Endothelial cell of umbilical vein (primary cell): ENCODE data around the gene CLNK. TPM values are rescaled to one million over a fixed set of nuclear protein-coding genes. Genes with fewer than 3 reads are reported as not detected.
A peak's percentile ranks its signal among the peaks of the same experiment; 100 is the strongest.

ENCODE experiments used
- BruUV-seq: library from RNA; stranded (reverse); fragments of 400-500 nt; replicated peaks from 2 replicates; lab custom pipeline; 2021; lab: Mats Ljungman, UMichigan
- CTCF ChIA-PET: fragments of 300-600, 350-600 bp; sonication (Branson Sonifier 250); formaldehyde crosslinking; loops from one replicate; lab custom pipeline; 2021; ENCODE audit warnings: antibody characterized with exemption, inconsistent platforms; lab: Charles Lee
- POLR2A ChIA-PET: fragments of 300-600, 350-600 bp; sonication (Branson Sonifier 250); formaldehyde crosslinking; loops from one replicate; lab custom pipeline; 2021; ENCODE audit warnings: antibody characterized with exemption, inconsistent platforms; lab: Charles Lee
- DNase-seq: peaks from one replicate; pipeline ENCODE4 v3.0.0-alpha.2; 2011; ENCODE audit warnings: low read depth, low spot score
- FAIRE-seq: peaks from 2 replicates; lab custom pipeline; 2011; peaks lifted over from hg19 to GRCh38; lab: Jason Lieb, UNC
- H2AFZ ChIP-seq: 2 replicates; pipeline ENCODE4 v1.6.0; 2012; ENCODE audit warnings: low read depth, low read length, control low read depth, inconsistent platforms
- H3K27ac ChIP-seq: 2 replicates; pipeline ENCODE4 v1.5.1; 2011; ENCODE audit warnings: low read depth, mild to moderate bottlenecking, control low read depth, low read length, moderate library complexity; ENCODE audit not compliant: insufficient read depth
- H3K27me3 ChIP-seq, 2 experiments: 2 replicates each; pipeline versions ENCODE4 v1.6.0 to v1.6.1; 2011; ENCODE audit warnings: low read length in 2 of 2, mixed read lengths in 1 of 2; ENCODE audit not compliant: control insufficient read depth in 2 of 2, insufficient read depth in 2 of 2
- H3K36me3 ChIP-seq, 2 experiments: 2 replicates in 1 of 2; 3 replicates in 1 of 2; pipeline ENCODE4 v1.5.1; 2011; ENCODE audit warnings: low read length in 2 of 2, mild to moderate bottlenecking in 1 of 2, moderate library complexity in 1 of 2; ENCODE audit not compliant: control insufficient read depth in 2 of 2, insufficient read depth in 2 of 2; ENCODE audit errors: extremely low read depth in 1 of 2
- H3K4me1 ChIP-seq: 3 replicates; pipeline ENCODE4 v1.5.1; 2011; ENCODE audit warnings: mild to moderate bottlenecking, low read length; ENCODE audit not compliant: control insufficient read depth, insufficient read depth; ENCODE audit errors: extremely low read depth
- H3K4me2 ChIP-seq: 2 replicates; pipeline ENCODE4 v1.6.1; 2011; ENCODE audit warnings: low read length, control low read depth, mixed read lengths; ENCODE audit not compliant: insufficient read depth
- H3K4me3 ChIP-seq, 3 experiments: fragments of 200-600 bp in 1 of 3; sonication (generic), shearing (Covaris generic) in 1 of 3; replicated peaks in 1 of 3; 2 replicates each; pipeline ENCODE4 v1.5.1; 2011 to 2016; ENCODE audit warnings: control low read depth in 3 of 3, low read length in 3 of 3, mild to moderate bottlenecking in 2 of 3, inconsistent platforms in 1 of 3, low read depth in 1 of 3, moderate library complexity in 1 of 3; ENCODE audit not compliant: insufficient read depth in 1 of 3
- H3K79me2 ChIP-seq: 2 replicates; pipeline ENCODE4 v1.6.0; 2012; ENCODE audit warnings: low read length, inconsistent platforms; ENCODE audit not compliant: control insufficient read depth, insufficient read depth
- H3K9ac ChIP-seq: replicated peaks from 2 replicates; pipeline ENCODE3; 2011; ENCODE audit warnings: low read length, control low read depth; ENCODE audit not compliant: insufficient read depth; ENCODE audit errors: extremely low read depth
- H3K9me1 ChIP-seq: replicated peaks from 3 replicates; pipeline ENCODE4 v1.6.0; 2011; ENCODE audit warnings: mild to moderate bottlenecking, low read length; ENCODE audit not compliant: control insufficient read depth, insufficient read depth; ENCODE audit errors: extremely low read depth
- H3K9me3 ChIP-seq: replicated peaks from 2 replicates; pipeline ENCODE4 v1.5.1; 2012; ENCODE audit warnings: low read length, inconsistent platforms; ENCODE audit not compliant: control insufficient read depth, insufficient read depth
- H4K20me1 ChIP-seq: replicated peaks from 2 replicates; pipeline ENCODE3; 2011; ENCODE audit warnings: mild to moderate bottlenecking, low read length; ENCODE audit not compliant: control insufficient read depth, insufficient read depth; ENCODE audit errors: extremely low read depth
- EZH2 ChIP-seq: IDR thresholded peaks from 2 replicates; pipeline ENCODE4 v1.6.1; 2012; ENCODE audit warnings: borderline replicate concordance, low read depth, mild to moderate bottlenecking, moderate library complexity, low read length, inconsistent platforms; ENCODE audit not compliant: severe bottlenecking
- FOS ChIP-seq: IDR thresholded peaks from 2 replicates; pipeline ENCODE4 v1.6.1; 2011; ENCODE audit warnings: mild to moderate bottlenecking, low read length, moderate library complexity, borderline replicate concordance; ENCODE audit not compliant: insufficient read depth
- GATA2 ChIP-seq: IDR thresholded peaks from 2 replicates; pipeline ENCODE4 v1.7.0; 2011; ENCODE audit warnings: low read depth, mild to moderate bottlenecking, moderate library complexity, mixed read lengths, low read length; ENCODE audit not compliant: insufficient read length, insufficient read depth
- JUN ChIP-seq: IDR thresholded peaks from 2 replicates; pipeline ENCODE4 v1.6.1; 2011; ENCODE audit warnings: borderline replicate concordance, low read depth; ENCODE audit not compliant: insufficient read length, insufficient read depth
- MYC ChIP-seq: IDR thresholded peaks from one replicate; pipeline ENCODE4 v1.6.1; 2011; ENCODE audit warnings: mild to moderate bottlenecking, low read depth, low read length
- POLR2A ChIP-seq: IDR thresholded peaks from 2 replicates; pipeline ENCODE4 v1.6.1; 2012; ENCODE audit warnings: low read depth, mild to moderate bottlenecking, control low read depth, low read length
- POLR2AphosphoS5 ChIP-seq: IDR thresholded peaks from 2 replicates; pipeline ENCODE4 v1.6.1; 2012; ENCODE audit warnings: low read depth, mild to moderate bottlenecking, control low read depth, low read length, moderate library complexity; ENCODE audit not compliant: insufficient read depth
- dilution Hi-C: fragments of 300-500 bp; cut with MboI; formaldehyde crosslinking; loops from one replicate; pipeline ENCODE4 v1.15.0; 2019; ENCODE audit warnings: low sequenced_read_pairs; ENCODE audit not compliant: extremely low pct_ligation_motif_present
- intact Hi-C: fragments of 100-400 bp; cut with micrococcal nuclease; formaldehyde crosslinking; loops from one replicate; pipeline ENCODE4 v1.10.0; 2022
- polyA plus RNA-seq, 4 experiments: library from polyadenylated mRNA; depleted of rRNA in 3 of 4; stranded (reverse) in 3 of 4; unstranded in 1 of 4; fragments of >200 nt; gene quantifications; 2 replicates each; pipeline versions ENCODE4 v1.2.1 to v1.2.3, GENCODE V29; 2011 to 2012; ENCODE audit warnings: missing spikeins in 1 of 4
- total RNA-seq: library from RNA; stranded (reverse); gene quantifications from 2 replicates; pipeline ENCODE4 v1.2.3, GENCODE V29; 2021
- TF ChIP-seq, protein P1 (sequence below), 2 donors: IDR thresholded peaks; 1 replicate in 1 of 2; 2 replicates in 1 of 2; pipeline ENCODE4 v1.5.1; 2011; ENCODE audit warnings: low read length in 2 of 2, mild to moderate bottlenecking in 2 of 2, moderate library complexity in 2 of 2, control low read depth in 1 of 2, inconsistent platforms in 1 of 2, low read depth in 1 of 2; ENCODE audit not compliant: insufficient read depth in 1 of 2; ENCODE audit errors: extremely low read depth in 1 of 2
- TF ChIP-seq, protein P2 (sequence below): IDR thresholded peaks from 2 replicates; pipeline ENCODE4 v1.6.1; 2011; ENCODE audit not compliant: insufficient read depth, insufficient read length

Gene CLNK
- total and polyA plus RNA-seq, 2 donors (not counting 3 experiments of a cell fraction or from before 2014, with no cell fraction given): not detected

DNA sequence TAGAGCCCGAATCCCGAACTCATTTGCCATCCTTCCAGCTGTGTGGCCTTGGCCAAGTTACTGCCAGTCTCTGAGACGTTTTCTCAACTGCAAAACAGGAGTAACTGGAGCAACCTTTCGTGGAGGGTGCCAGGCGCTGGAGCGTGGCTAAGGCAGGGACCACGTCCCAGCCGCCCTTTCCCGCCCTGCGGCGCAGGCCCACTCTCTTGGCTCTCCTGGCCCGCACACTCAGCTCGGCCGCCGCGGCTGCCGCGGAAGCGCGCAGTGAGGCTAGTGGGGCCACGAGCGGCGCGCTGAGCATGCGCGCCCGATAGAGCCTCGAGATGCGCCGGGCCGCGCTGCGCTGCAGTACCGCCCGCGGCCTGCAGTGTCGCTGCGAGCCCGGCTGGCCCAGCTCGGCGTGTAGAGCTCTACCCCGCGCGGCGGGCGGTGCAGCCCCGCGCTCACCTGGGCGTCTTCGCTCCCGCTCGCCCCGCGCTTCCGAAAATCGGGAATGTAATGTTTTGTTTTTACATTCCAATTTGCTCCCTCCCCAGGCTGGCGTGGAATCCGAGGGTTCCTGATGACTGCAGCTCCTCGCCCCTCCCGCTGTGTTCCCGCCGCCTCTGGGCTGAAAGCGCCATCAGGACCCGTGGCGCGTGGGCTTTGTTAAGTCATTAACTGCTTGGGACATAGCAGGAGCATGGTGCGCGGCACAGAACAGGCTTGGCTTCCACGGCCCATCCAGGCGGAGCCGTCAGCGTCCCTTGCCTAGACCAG, 223.3 kb downstream of the CLNK start:
- peak overlapping the region in 2 of 3 experiments; percentile 21 to 27 for H3K4me3 ChIP-seq
- peak overlapping the region; percentile 34 for H3K4me2 ChIP-seq
- H2AFZ ChIP-seq: peak overlapping the region; percentile 66
- H3K27me3 ChIP-seq: peaks cover 13 to 20% of the 10 kb centered on the region in 2 experiments
- FAIRE-seq (peak; percentile 77), DNase-seq (peak; percentile 67)
- ChIA-PET POLR2A (interaction anchor here (0.5 kb wide), 1 partner anchor 20 kb away, joined by 4 read pairs; no protein-coding TSS in a partner anchor), CTCF (interaction anchor here (0.7 to 4.2 kb wide), 46 partner anchors 9 to 1043 kb away, joined by 3 to 69 read pairs (median 4); no protein-coding TSS in a partner anchor)
- no peaks in the 10 kb centered on the region for H3K9me3 ChIP-seq
- dilution Hi-C loops: no loop called here
- intact Hi-C loops: loop anchor here (1.0 to 10.0 kb wide), 4 partner anchors 69 to 194 kb away; no protein-coding TSS in a partner anchor
- TF ChIP-seq POLR2AphosphoS5 (peak; percentile 49), EZH2 (peak; percentile 80), GATA2 (no peak), JUN (no peak), FOS (no peak), MYC (no peak), POLR2A (no peak)
- TF ChIP-seq, protein P1, sequence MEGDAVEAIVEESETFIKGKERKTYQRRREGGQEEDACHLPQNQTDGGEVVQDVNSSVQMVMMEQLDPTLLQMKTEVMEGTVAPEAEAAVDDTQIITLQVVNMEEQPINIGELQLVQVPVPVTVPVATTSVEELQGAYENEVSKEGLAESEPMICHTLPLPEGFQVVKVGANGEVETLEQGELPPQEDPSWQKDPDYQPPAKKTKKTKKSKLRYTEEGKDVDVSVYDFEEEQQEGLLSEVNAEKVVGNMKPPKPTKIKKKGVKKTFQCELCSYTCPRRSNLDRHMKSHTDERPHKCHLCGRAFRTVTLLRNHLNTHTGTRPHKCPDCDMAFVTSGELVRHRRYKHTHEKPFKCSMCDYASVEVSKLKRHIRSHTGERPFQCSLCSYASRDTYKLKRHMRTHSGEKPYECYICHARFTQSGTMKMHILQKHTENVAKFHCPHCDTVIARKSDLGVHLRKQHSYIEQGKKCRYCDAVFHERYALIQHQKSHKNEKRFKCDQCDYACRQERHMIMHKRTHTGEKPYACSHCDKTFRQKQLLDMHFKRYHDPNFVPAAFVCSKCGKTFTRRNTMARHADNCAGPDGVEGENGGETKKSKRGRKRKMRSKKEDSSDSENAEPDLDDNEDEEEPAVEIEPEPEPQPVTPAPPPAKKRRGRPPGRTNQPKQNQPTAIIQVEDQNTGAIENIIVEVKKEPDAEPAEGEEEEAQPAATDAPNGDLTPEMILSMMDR (IDR thresholded peaks at IDR 0.05; ENCODE audit: extremely low read depth in 1 of 2, insufficient read depth in 1 of 2, low read depth in 1 of 2, low read length in 2 of 2): peak; percentile 92 to 93
- TF ChIP-seq, protein P2, sequence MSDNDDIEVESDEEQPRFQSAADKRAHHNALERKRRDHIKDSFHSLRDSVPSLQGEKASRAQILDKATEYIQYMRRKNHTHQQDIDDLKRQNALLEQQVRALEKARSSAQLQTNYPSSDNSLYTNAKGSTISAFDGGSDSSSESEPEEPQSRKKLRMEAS: peak; percentile 23
- no peak overlapping the region for H3K27ac ChIP-seq
- H3K9me1 ChIP-seq: no peaks in the 10 kb centered on the region
- H3K36me3 ChIP-seq: no peaks in the 10 kb centered on the region
- H4K20me1 ChIP-seq: no peaks in the 10 kb centered on the region
- no peak overlapping the region for H3K9ac ChIP-seq
- peaks cover 3% of the 10 kb centered on the region for H3K79me2 ChIP-seq
- peaks cover 17% of the 10 kb centered on the region for H3K4me1 ChIP-seq
- no TSS peak for BruUV-seq
